GM12878 (cell line): Measurements from ENCODE around the gene MB21D2. TPM values are rescaled to one million over a fixed set of nuclear protein-coding genes. Genes with fewer than 3 reads are reported as not detected.
A peak's percentile ranks its signal among the peaks of the same experiment; 100 is the strongest.

Experiments used
- ATAC-seq: fragments of 200-7000 bp; cut with Tn5 transposase; 3 replicates; pipeline ENCODE4 v1.9.1; 2020; ENCODE audit warnings: mild to moderate bottlenecking, moderate library complexity
- BruUV-seq: library from RNA; stranded (reverse); fragments of 400-500 nt; replicated peaks from 2 replicates; lab custom pipeline; 2021; lab: Mats Ljungman, UMichigan
- CTCF ChIA-PET: fragments of 300-600 bp; sonication (Branson Sonifier 250); formaldehyde crosslinking; extraction: SDS; loops from one replicate; lab custom pipeline; 2021; ENCODE audit warnings: inconsistent platforms; lab: Yijun Ruan, JAX
- POLR2A ChIA-PET: fragments of 350-600 bp; formaldehyde crosslinking; extraction: SDS; loops from one replicate; lab custom pipeline; 2021; ENCODE audit warnings: inconsistent platforms; lab: Charles Lee
- RAD21 ChIA-PET: fragments of 300-600 bp; sonication (Branson Sonifier 250); formaldehyde crosslinking; loops from one replicate; lab custom pipeline; 2023; ENCODE audit warnings: antibody characterized with exemption; ENCODE audit not compliant: unreplicated experiment; lab: Charles Lee
- SMC1A ChIA-PET: fragments of 300-600 bp; sonication (Branson Sonifier 250); formaldehyde crosslinking; loops from one replicate; lab custom pipeline; 2023; ENCODE audit not compliant: unreplicated experiment, uncharacterized antibody; lab: Charles Lee
- DNase-seq: peaks from one replicate; pipeline ENCODE4 v3.0.0-alpha.2; 2011; ENCODE audit warnings: low read depth, low spot score
- FAIRE-seq: peaks from 3 replicates; lab custom pipeline; 2011; peaks lifted over from hg19 to GRCh38; lab: Jason Lieb, UNC
- H2AFZ ChIP-seq: 2 replicates; pipeline ENCODE4 v1.6.0; 2011; ENCODE audit warnings: low read depth, low read length, control low read depth; ENCODE audit not compliant: control insufficient read depth
- H3K27ac ChIP-seq: 2 replicates; pipeline ENCODE4 v1.5.1; 2011; ENCODE audit warnings: control low read depth; ENCODE audit not compliant: control insufficient read depth, insufficient read depth
- H3K27me3 ChIP-seq, 2 experiments: replicated peaks in 1 of 2; 2 replicates each; pipeline versions ENCODE4 v1.6.0 to v1.6.1; 2011; ENCODE audit warnings: low read length in 1 of 2; ENCODE audit not compliant: control insufficient read depth in 2 of 2, insufficient read depth in 2 of 2
- H3K36me3 ChIP-seq, 2 experiments: 2 replicates each; pipeline ENCODE4 v1.5.1; 2011; ENCODE audit warnings: low read length in 1 of 2; ENCODE audit not compliant: control insufficient read depth in 2 of 2, insufficient read depth in 2 of 2
- H3K4me1 ChIP-seq: 2 replicates; pipeline ENCODE4 v1.6.1; 2011; ENCODE audit warnings: mild to moderate bottlenecking, low read length, moderate library complexity, mixed read lengths; ENCODE audit not compliant: control insufficient read depth, insufficient read depth
- H3K4me2 ChIP-seq: 2 replicates; pipeline ENCODE4 v1.6.0; 2011; ENCODE audit warnings: control low read depth; ENCODE audit not compliant: control insufficient read depth, insufficient read depth
- H3K4me3 ChIP-seq: fragments of 200-600 bp; sonication (generic); 2 replicates; pipeline ENCODE4 v1.5.1; 2016
- H3K79me2 ChIP-seq: 2 replicates; pipeline ENCODE4 v1.6.0; 2011; ENCODE audit warnings: low read length; ENCODE audit not compliant: control insufficient read depth, insufficient read depth
- H3K9ac ChIP-seq: 2 replicates; pipeline ENCODE4 v1.8.0; 2011; ENCODE audit warnings: low read length, control low read depth, mixed read lengths; ENCODE audit not compliant: control insufficient read depth, insufficient read depth
- H3K9me3 ChIP-seq: replicated peaks from 3 replicates; pipeline ENCODE4 v1.5.1; 2011; ENCODE audit warnings: mild to moderate bottlenecking, low read length; ENCODE audit not compliant: control insufficient read depth, insufficient read depth
- H4K20me1 ChIP-seq: 2 replicates; pipeline ENCODE4 v1.6.0; 2011; ENCODE audit not compliant: control insufficient read depth, insufficient read depth
- CHD1 ChIP-seq: IDR thresholded peaks from 2 replicates; pipeline ENCODE4 v1.6.1; 2012; ENCODE audit warnings: low read depth, low read length, improper control_type of control experiment
- ETV6 ChIP-seq, 2 experiments: fragments of 450-650 bp in 1 of 2; IDR thresholded peaks in 1 of 2; conservative IDR thresholded peaks in 1 of 2; 2 replicates each; pipeline ENCODE4 v1.6.1; 2014; ENCODE audit warnings: antibody characterized with exemption in 1 of 2, borderline replicate concordance in 1 of 2, low read depth in 1 of 2, mild to moderate bottlenecking in 1 of 2, moderate library complexity in 1 of 2
- EZH2 ChIP-seq: IDR thresholded peaks from 2 replicates; pipeline ENCODE4 v1.6.1; 2012; ENCODE audit warnings: low read depth, mild to moderate bottlenecking, control low read depth, inconsistent platforms, low read length, borderline replicate concordance; ENCODE audit not compliant: control insufficient read depth
- JUNB ChIP-seq: IDR thresholded peaks from 2 replicates; pipeline ENCODE4 v1.6.1; 2016; ENCODE audit warnings: antibody characterized with exemption, mild to moderate bottlenecking
- MEF2A ChIP-seq: IDR thresholded peaks from 2 replicates; pipeline ENCODE4 v1.6.1; 2011; ENCODE audit warnings: low read depth, mild to moderate bottlenecking, low read length, moderate library complexity; ENCODE audit not compliant: insufficient read depth
- NFYB ChIP-seq: IDR thresholded peaks from 2 replicates; pipeline ENCODE4 v1.6.1; 2011; ENCODE audit warnings: low read depth, mild to moderate bottlenecking, low read length, improper control_type of control experiment, moderate library complexity; ENCODE audit not compliant: insufficient read depth
- SREBF2 ChIP-seq: IDR thresholded peaks from 2 replicates; pipeline ENCODE4 v1.6.1; 2012; ENCODE audit warnings: mild to moderate bottlenecking, low read length
- TCF7 ChIP-seq: IDR thresholded peaks from 2 replicates; pipeline ENCODE4 v1.6.1; 2014; ENCODE audit warnings: antibody characterized with exemption, borderline replicate concordance
- WGBS: methylation state at CpG from one replicate; pipeline ENCODE4 v1.1.6; 2016; ENCODE audit warnings: low lambda C conversion rate; ENCODE audit not compliant: insufficient replicate concordance, insufficient coverage; ENCODE audit errors: missing lambda C conversion rate; 5-methylcytosine and 5-hydroxymethylcytosine counted together
- in situ Hi-C: fragments of 300-500 bp; cut with MboI; formaldehyde crosslinking; loops from 9 replicates; pipeline ENCODE4 v1.14.3; 2018; ENCODE audit warnings: mixed read lengths
- intact Hi-C: fragments of 100-400 bp; cut with micrococcal nuclease; formaldehyde crosslinking; loops from one replicate; pipeline ENCODE4 v1.14.2; 2022; ENCODE audit not compliant: unreplicated experiment
- polyA plus RNA-seq, 11 experiments: library from polyadenylated mRNA; depleted of rRNA in 4 of 11; unstranded in 6 of 11; stranded (reverse) in 5 of 11; fragments of >200 nt; fragmentation: Nextera tagmentation in 4 of 11; fragmentation: Illumina TruSeq in 1 of 11; extraction: Ambion mirVana in 4 of 11; extraction: Trizol in 1 of 11; gene quantifications; 1 replicate in 1 of 11; 2 replicates in 10 of 11; pipeline versions ENCODE4 v1.2.1 to v1.2.3, GENCODE V29; 2011 to 2016; ENCODE audit warnings: inconsistent platforms in 2 of 11, missing spikeins in 2 of 11, low read depth in 1 of 11
- total RNA-seq, 4 experiments: library from RNA; depleted of rRNA in 3 of 4; stranded (reverse); fragments of >200 nt in 3 of 4; fragmentation: Illumina TruSeq in 1 of 4; extraction: Trizol in 1 of 4; gene quantifications; 2 replicates each; pipeline versions ENCODE4 v1.2.1 to v1.2.3, GENCODE V29; 2013 to 2021

The MB21D2 gene
- total and polyA plus RNA-seq, 10 of the 15 experiments (the other 5 are each of a cell fraction or from before 2014, with no cell fraction given), result 7.9 to 21.2 (median 15.3) TPM

GRCh38 chr3:192847941-192848340 lies 69.7 kb downstream of the MB21D2 start:
- Histone ChIP-seq H3K9ac (peak overlapping the region; percentile 68), H3K9me3 (no peaks in the 10 kb centered on the region), H3K27ac (peak overlapping the region; percentile 87), H2AFZ (no peak overlapping the region), H3K79me2 (peaks cover 66% of the 10 kb centered on the region), H4K20me1 (no peaks in the 10 kb centered on the region), H3K4me3 (peak overlapping the region; percentile 48), H3K4me2 (peak overlapping the region; percentile 75), H3K4me1 (peaks cover 72% of the 10 kb centered on the region), H3K27me3 (no peaks in the 10 kb centered on the region), H3K36me3 (no peaks in the 10 kb centered on the region)
- BruUV-seq, result no TSS peak
- RAD21 ChIA-PET, result interaction anchor here (3.9 to 8.8 kb wide), 5 partner anchors 11 to 67 kb away, joined by 25 to 123 read pairs (median 83); partner anchors contain the start of gene MB21D2
- intact Hi-C loops, result loop anchor here (2.0 kb wide), 1 partner anchor 17 kb away; no protein-coding TSS in a partner anchor
- CTCF ChIA-PET, result interaction anchor here (0.7 to 6.9 kb wide), 7 partner anchors 12 to 68 kb away, joined by 3 to 47 read pairs (median 6); partner anchors contain the start of gene MB21D2
- no peak for FAIRE-seq
- in situ Hi-C loops, result no loop called here
- TF ChIP-seq JUNB, result no peak
- no peak for TF ChIP-seq NFYB
- no peak for TF ChIP-seq SREBF2
- no peak for TF ChIP-seq TCF7
- TF ChIP-seq ETV6 (conservative IDR thresholded peaks at IDR 0.05 in 1 of 2, IDR thresholded peaks at IDR 0.05 in 1 of 2; ENCODE audit: borderline replicate concordance in 1 of 2, low read depth in 1 of 2), result no peak
- TF ChIP-seq MEF2A, result no peak
- no peak for TF ChIP-seq CHD1
- no peak for TF ChIP-seq EZH2
- WGBS, result 0% methylated on average over 3 of the region's 3 CpGs
- DNase-seq, result no peak
- POLR2A ChIA-PET, result interaction anchor here (0.7 to 2.9 kb wide), 4 partner anchors 20 to 70 kb away, joined by 3 to 10 read pairs (median 6); partner anchors contain the start of gene MB21D2
- ATAC-seq, result no peak
- SMC1A ChIA-PET, result interaction anchor here (0.8 to 20.8 kb wide), 9 partner anchors 9 to 67 kb away, joined by 3 to 283 read pairs (median 5); partner anchors contain the start of gene MB21D2
